Fibroblast of skin of scalp (primary cell): ENCODE measurements around the gene PEAK1.

Experiments used
- DNase-seq: peaks from one replicate; pipeline ENCODE4 v3.0.0-alpha.2; 2013

PEAK1 gene

DNA sequence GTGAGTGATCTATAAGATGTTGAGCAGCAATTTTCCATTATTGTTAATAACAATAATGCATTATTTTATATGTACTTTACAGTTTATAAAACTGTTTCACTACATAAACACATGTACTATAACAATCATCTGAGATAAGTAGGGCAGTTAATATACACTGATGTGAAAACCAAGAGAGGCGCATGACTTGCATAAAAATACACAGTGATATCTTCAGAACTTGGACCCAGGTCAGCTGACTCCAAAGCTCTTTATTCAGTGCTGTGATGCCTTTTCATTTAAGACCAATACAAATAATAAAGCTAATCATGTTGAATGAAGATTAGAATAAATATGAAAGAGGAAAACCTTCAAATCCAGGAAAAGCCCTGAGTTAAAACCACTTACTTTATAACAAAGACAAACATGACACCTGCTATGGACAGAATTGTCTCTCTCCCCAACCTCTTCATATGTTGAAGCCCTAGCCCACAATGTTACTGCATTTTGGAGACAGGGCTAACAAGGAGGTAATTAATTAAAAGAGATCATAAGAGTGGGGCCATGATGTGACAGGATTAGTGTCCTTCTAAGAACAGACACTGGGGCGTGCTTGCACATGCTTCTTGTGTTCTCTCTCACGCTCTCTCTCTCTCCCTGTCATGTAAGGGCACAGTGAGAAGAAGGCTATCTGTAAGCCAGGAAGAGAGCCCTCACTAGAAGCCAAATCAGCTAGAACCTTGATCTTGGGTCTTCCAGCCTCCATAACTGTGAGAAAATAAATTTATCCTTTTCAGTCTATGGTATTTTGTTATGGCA, 293.2 kb downstream of the PEAK1 start:
- DNase-seq, result no peak

DNA sequence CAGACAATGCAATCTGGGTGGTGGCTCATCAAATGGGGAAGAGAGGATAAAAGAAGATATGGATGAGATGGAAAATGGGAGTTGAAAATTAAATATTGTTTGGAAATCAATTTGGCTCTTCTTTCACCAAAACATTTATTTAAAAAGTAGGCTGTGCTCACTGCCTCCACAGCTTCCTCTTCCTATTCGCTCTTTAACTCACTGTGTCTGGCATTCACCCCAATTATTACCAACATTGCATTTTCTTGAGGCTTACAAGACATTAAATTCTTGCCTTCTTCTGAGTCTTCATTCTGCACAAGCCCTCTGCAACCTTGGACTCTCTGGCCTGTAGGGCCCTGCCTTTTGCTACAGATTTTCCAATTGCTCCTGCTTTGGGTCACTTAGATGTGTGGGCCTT, 296.1 kb downstream of the PEAK1 start:
- no peak for DNase-seq

GRCh38 chr15:77122576-77122975, 297.3 kb downstream of the PEAK1 start:
- no peak for DNase-seq

GRCh38 chr15:77121599-77121998, 298.3 kb downstream of the PEAK1 start:
- DNase-seq, result no peak

GRCh38 chr15:77120576-77120975, 299.3 kb downstream of the PEAK1 start:
- DNase-seq, result no peak

GRCh38 chr15:77119446-77119845, 300.5 kb downstream of the PEAK1 start:
- DNase-seq, result no peak

DNA sequence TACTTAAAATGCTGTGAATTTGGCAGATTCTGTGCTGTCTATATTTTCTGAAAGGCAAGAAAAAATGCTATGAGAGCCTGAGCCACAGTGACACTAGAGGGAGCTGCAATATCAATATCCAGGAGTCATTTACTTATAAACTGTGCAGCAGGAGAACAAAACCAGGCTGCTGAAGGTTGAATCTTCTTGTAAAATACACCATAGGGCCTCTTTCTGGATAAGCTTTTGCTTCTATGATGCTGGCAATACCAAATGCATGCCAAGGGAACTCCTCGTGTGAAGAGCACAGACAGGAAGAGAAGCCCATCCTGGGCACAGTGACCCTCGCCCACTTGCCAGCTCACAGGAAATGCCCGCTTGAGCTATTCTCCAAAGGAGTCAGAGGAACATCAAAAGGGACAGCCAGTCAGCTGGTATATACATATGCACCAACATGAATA, 301.0 kb downstream of the PEAK1 start:
- DNase-seq, result peak; percentile 80

GRCh38 chr15:77115179-77115578, 304.7 kb downstream of the PEAK1 start:
- DNase-seq, result no peak

DNA sequence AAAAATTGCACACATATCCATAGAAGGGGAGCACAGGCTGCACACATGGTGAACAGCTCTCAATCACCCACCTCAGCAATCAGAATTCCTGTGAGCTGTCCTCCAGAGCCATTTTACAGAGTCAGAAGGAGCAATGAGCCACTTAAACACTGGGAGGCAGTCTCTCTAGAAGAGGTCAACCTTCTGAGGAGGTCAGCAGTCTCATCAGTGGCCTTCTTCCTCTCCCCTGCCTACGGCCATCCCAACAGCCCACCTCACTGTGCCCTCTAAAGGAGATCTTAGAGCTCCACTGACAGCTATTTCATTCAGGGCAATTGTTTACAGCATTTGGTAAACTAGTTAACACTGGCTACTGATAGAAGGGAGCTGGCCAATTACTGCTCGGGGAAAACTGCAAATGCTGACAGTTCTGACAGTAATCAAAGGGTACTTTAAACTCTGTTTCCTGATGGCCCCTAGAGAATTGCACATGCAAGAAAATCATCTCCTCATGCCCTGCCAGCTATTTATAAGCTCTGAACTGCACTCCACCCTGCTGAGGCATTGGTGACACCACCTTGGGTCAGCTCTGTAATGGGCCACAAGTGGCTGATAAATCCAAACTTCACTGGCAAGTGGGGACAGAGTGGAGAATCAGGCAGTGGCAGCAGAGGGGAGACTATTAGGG, 306.9 kb downstream of the PEAK1 start:
- DNase-seq, result no peak

DNA sequence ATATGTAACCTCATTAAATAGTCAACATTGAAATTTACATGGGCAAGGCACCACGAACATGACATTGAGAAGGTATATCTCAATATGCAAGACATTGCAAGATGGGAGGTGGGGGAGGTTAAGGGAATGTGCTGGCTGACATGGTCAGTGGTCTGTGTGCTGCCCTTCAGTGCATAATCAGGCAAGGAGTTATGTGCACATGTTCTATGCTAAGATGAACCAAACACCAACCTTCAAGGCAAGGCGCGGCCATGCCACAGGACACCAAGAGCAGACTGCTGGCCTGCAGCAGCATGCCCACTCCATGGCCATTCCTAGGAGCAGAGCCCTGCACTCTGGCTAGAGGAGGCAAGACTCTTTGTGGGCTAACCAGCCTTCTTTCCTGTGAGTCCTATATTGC, 308.1 kb downstream of the PEAK1 start:
- no peak for DNase-seq

DNA sequence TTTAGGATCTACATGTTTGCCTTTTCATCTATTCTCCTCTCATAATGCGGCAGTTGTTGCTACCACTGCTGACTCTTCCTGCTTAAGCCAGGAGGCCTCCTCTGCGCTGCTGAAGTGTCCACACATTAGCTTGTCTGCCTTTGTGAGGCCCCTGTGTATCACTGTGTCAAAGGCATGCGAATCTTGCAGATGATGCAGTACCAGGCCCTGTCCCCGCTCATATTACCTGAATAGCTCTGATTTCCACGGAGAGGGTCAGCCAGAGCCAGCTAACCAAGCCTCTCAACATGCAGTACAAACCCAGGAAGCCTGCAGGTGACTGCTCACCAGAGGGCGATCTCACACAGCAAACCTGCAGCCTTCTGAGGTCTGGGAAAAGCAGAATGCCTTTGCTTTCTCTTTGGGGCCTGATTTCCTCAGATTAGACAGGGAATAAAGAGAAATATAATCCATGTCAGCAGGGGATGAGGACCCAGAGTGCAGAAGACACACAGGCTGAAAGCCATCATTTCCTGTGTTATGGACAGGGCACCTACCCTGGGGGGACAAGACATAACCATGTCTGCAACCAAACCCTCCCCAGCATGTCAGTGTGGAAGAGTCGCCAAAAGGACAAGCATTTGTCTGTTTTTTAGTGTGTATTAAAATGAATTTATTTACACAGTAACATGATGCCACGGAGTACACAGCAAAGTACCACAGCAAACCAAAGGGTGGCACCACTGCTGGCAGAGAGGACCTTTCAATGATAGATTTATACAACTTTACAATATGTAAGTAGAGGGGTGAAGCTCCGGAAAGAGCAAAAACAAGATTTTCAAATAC, 312.2 kb downstream of the PEAK1 start:
- peak; percentile 59 for DNase-seq

GRCh38 chr15:77107068-77107467, 312.8 kb downstream of the PEAK1 start:
- peak; percentile 34 for DNase-seq

- no peak for DNase-seq
Observed at GRCh38 chr15:77104155-77104554, 315.7 kb downstream of the PEAK1 start.

- DNase-seq, result no peak
Observed at GRCh38 chr15:77099741-77100463, 320.0 kb downstream of the PEAK1 start.

GRCh38 chr15:77098572-77098971, 321.3 kb downstream of the PEAK1 start:
- DNase-seq, result no peak

DNA sequence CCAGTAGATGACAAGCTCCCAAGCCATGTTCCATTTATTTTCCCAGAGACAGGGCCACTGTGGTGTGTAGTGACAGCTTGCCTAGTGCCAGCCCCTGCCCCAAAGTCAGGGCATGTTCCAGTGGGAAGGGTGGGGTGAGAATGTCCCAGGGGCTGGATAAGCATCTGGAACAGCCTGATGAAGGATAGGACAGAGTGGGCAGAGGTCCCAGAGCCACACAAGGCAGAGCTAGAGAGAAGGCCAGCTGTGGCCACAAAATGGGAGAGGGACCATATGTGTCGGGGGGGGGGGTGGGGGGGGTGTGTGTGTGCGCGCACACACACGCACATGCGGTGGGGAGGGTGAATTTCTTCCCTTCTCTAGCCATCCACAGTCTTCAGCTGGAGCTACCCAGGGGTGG, 322.0 kb downstream of the PEAK1 start:
- no peak for DNase-seq

- no peak for DNase-seq
Observed at GRCh38 chr15:77097248-77097721, 322.6 kb downstream of the PEAK1 start.

GRCh38 chr15:77096541-77096940, 323.4 kb downstream of the PEAK1 start:
- DNase-seq, result no peak

DNA sequence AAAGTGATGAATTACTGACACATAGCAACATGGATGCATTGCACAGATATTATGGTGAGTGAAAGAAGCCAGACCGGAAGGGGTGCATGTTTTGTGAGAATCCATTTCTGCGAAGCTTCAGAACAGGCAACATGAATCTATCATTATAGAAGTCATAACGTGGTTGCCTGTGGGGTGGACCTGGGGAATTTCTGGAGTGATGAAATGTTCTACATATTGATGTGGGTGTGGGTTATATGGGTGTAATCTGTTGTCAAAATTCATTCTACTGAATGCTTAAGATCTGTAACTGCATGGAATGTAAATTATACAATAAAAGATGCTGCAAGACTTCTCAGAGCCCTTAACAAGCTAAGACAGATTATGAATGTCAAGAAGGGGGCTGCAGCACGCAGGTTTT, 323.8 kb downstream of the PEAK1 start:
- DNase-seq, result no peak

GRCh38 chr15:77094397-77095030, 325.4 kb downstream of the PEAK1 start:
- DNase-seq, result no peak

- no peak for DNase-seq
Observed at GRCh38 chr15:77093436-77093835, 326.5 kb downstream of the PEAK1 start.

DNA sequence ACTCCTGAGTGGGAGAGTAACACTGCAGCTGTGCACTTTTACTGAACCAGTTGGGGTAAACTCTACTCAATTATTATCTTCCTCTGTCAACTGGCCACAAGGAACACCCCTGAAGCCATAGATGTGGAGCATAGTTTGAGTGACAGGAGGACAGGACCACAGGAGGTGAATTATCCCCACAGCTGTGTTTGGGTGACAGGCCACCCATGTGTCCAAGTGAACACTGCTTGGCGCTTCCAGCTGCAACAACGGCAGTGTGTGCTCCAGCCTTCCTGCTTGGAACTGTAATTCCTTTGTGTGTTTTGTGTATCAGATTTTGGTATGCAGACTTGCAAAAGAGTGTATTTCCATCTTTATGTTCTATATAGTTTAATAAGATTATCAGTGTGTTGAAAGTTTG, 328.8 kb downstream of the PEAK1 start:
- no peak for DNase-seq
